Neural crest cell (in vitro differentiated cells): ENCODE measurements around the gene OR2AK2. TPM values are rescaled to one million over a fixed set of nuclear protein-coding genes. Genes with fewer than 3 reads are reported as not detected.

Source experiments
- DNase-seq: peaks from one replicate; pipeline ENCODE4 v3.0.0; 2021; ENCODE audit warnings: low read depth, mixed read lengths, low spot score
- H3K27ac Mint-ChIP-seq: one replicate; pipeline ENCODE4 v1.8.0; 2021; ENCODE audit warnings: mild to moderate bottlenecking, mixed read lengths; ENCODE audit not compliant: unreplicated experiment
- H3K27me3 Mint-ChIP-seq: 2 replicates; pipeline ENCODE4 v1.8.0; 2021; ENCODE audit warnings: low read depth, mild to moderate bottlenecking, mixed read lengths
- H3K36me3 Mint-ChIP-seq: 2 replicates; pipeline ENCODE4 v1.8.0; 2021; ENCODE audit warnings: low read depth, mild to moderate bottlenecking, mixed read lengths
- H3K4me1 Mint-ChIP-seq: 2 replicates; pipeline ENCODE4 v1.8.0; 2021; ENCODE audit warnings: mixed read lengths
- H3K4me3 Mint-ChIP-seq: one replicate; pipeline ENCODE4 v1.8.0; 2021; ENCODE audit warnings: mild to moderate bottlenecking, mixed read lengths
- H3K9me3 Mint-ChIP-seq: 2 replicates; pipeline ENCODE4 v1.8.0; 2021; ENCODE audit warnings: mixed read lengths
- total RNA-seq: library from RNA; stranded (reverse); gene quantifications from 2 replicates; pipeline ENCODE4 v1.2.1, GENCODE V29; 2021
- TF ChIP-seq, protein P1 (sequence below): fragments of 200-600 bp; sonication (generic); conservative IDR thresholded peaks from 2 replicates; pipeline ENCODE4 v1.5.0; 2021; ENCODE audit warnings: antibody characterized with exemption, mild to moderate bottlenecking

OR2AK2 gene
- total RNA-seq, 1 donor from 2014 or later, result not detected

- Mint-ChIP-seq H3K27me3 (no peaks in the 10 kb centered on the region), H3K4me1 (no peaks in the 10 kb centered on the region), H3K9me3 (peaks cover 26% of the 10 kb centered on the region), H3K27ac (no peak overlapping the region), H3K4me3 (no peak overlapping the region), H3K36me3 (peaks cover 7% of the 10 kb centered on the region)
- TF ChIP-seq, protein P1, sequence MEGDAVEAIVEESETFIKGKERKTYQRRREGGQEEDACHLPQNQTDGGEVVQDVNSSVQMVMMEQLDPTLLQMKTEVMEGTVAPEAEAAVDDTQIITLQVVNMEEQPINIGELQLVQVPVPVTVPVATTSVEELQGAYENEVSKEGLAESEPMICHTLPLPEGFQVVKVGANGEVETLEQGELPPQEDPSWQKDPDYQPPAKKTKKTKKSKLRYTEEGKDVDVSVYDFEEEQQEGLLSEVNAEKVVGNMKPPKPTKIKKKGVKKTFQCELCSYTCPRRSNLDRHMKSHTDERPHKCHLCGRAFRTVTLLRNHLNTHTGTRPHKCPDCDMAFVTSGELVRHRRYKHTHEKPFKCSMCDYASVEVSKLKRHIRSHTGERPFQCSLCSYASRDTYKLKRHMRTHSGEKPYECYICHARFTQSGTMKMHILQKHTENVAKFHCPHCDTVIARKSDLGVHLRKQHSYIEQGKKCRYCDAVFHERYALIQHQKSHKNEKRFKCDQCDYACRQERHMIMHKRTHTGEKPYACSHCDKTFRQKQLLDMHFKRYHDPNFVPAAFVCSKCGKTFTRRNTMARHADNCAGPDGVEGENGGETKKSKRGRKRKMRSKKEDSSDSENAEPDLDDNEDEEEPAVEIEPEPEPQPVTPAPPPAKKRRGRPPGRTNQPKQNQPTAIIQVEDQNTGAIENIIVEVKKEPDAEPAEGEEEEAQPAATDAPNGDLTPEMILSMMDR, result no peak
- DNase-seq, result no peak
These were observed 33.8 kb downstream of the OR2AK2 start for GRCh38 chr1:247998811-247999210.

DNA sequence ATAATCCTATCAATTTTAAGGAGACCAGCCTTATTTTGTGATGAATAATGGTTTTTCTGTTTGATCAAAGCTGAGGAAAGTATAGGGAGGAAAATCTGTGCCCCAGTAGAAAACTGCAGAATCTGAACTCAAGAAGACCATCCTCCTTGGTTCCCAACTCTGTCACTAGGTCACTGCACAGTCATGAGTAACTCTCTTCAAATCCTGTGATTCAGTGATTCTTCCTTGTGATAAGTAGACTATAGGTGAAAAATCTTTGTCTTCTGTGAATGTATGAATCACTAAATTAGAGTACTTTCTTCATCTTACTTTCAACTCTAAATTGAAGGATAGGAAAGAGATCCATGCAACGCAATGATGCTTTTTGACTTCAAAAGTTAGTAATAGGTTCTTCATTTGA, 35.1 kb downstream of the OR2AK2 start:
- Mint-ChIP-seq H3K36me3 (peaks cover 7% of the 10 kb centered on the region), H3K4me3 (no peak overlapping the region), H3K9me3 (peaks cover 20% of the 10 kb centered on the region), H3K27me3 (no peaks in the 10 kb centered on the region), H3K4me1 (no peaks in the 10 kb centered on the region), H3K27ac (no peak overlapping the region)
- DNase-seq, result no peak
- TF ChIP-seq, protein P1, result no peak

DNA sequence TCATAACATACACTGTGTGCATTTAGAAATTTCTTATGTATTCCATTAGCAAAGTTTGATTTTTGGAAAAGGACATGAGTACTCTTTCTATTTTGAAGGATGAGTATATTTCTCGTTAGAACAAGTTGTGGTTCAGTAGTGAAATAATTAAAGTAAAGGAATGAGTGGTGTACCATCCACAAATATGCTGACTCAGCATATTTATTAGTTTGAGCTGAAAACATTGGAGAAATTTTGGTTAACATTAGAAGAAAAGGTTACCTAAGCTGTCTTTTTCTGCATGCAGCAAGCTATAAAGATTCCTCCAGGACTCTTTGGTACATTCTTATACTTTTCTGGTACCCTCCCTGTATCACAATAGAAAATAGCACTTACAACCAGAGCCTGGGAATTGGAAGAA, 42.7 kb downstream of the OR2AK2 start:
- Mint-ChIP-seq H3K9me3 (peaks cover 28% of the 10 kb centered on the region), H3K4me3 (no peak overlapping the region), H3K27ac (no peak overlapping the region), H3K27me3 (no peaks in the 10 kb centered on the region), H3K36me3 (peaks cover 8% of the 10 kb centered on the region), H3K4me1 (no peaks in the 10 kb centered on the region)
- TF ChIP-seq, protein P1, result no peak
- DNase-seq, result no peak

GRCh38 chr1:248009681-248010080, 44.6 kb downstream of the OR2AK2 start:
- no peak overlapping the region for H3K27ac Mint-ChIP-seq
- no peak for DNase-seq
- H3K4me3 Mint-ChIP-seq, result no peak overlapping the region
- peaks cover 3% of the 10 kb centered on the region for H3K36me3 Mint-ChIP-seq
- no peaks in the 10 kb centered on the region for H3K4me1 Mint-ChIP-seq
- peaks cover 20% of the 10 kb centered on the region for H3K9me3 Mint-ChIP-seq
- TF ChIP-seq, protein P1, result no peak
- no peaks in the 10 kb centered on the region for H3K27me3 Mint-ChIP-seq

GRCh38 chr1:248013229-248013710, 48.2 kb downstream of the OR2AK2 start, which contains the start of gene OR2L5:
Gene OR2L5 (plus strand): TSS chr1:248013660. CDS start chr1:248021948, 8,288 bp downstream.
- TF ChIP-seq, protein P1, result no peak
- no peaks in the 10 kb centered on the region for H3K27me3 Mint-ChIP-seq
- no peaks in the 10 kb centered on the region for H3K4me1 Mint-ChIP-seq
- no peak within 1 kb of the TSS for H3K27ac Mint-ChIP-seq
- no peak for DNase-seq
- no peak within 1 kb of the TSS for H3K4me3 Mint-ChIP-seq
- peaks cover 3% of the 10 kb centered on the region for H3K36me3 Mint-ChIP-seq
- peaks cover 28% of the 10 kb centered on the region for H3K9me3 Mint-ChIP-seq
